Left forelimb (tissue), 1 donor: ENCODE results near the gene ASS1.

Experiments used
- DNase-seq: peaks from one replicate; pipeline ENCODE4 v3.0.0-alpha.2; 2018; ENCODE audit warnings: low spot score

The ASS1 gene

DNA sequence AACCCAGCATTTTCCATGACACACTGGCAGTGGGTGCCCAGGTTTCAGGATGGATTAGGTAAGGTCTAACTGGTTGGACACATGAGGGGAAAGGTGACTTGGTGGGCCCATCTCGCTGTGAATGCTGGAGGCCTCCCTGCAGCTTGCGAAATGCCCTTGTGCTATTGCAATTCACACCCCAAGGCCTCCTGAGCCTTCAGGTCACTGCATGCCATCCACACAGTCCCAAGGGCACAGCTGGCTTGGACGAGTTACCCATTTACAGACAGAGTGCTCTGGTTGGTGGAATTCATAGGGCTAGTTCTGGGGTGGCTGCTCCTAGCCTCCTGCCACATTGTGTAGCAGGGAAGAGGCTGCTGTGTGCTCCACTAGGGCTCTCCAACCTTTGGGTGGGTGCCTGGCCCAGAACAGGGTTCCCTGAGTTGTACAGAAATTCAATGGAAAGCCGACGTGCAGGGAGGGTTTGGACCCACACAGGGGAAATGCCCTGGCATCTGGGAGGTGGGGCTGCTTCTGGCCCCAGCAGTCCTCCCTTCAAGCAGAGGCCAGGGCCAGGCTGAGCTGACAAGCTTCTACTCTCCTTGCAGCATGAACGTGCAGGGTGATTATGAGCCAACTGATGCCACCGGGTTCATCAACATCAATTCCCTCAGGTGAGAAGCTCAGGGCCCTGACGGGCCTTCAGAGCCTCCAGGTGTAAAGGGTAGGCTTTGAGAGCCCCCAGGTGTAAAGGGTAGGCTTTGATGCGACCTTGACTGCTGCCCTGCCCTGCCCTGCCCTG is 54.3 kb downstream of the ASS1 start:
- no peak for DNase-seq

DNA sequence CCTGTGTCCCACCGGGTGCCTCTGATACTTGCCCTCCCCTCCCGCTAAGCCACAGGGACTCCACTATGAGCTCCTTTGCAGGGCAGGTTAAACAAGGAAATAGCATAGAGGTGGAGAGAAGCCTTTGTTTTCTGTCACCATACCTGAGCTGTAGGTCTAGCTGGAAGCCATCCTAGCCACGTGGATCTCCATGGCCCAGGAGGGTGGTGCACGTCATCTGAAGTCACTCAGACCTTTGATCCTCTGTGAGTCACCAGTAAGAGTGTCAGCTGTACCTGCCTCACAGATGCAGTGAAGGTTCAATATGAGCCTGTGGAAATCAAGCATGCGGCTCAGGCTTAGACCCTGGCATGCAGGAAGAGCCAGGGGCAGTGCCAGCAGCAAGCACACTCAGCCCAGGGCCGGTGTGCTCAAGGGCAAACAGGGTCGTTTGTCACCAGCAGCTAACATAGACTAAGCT is 55.1 kb downstream of the ASS1 start:
- DNase-seq: no peak

DNA sequence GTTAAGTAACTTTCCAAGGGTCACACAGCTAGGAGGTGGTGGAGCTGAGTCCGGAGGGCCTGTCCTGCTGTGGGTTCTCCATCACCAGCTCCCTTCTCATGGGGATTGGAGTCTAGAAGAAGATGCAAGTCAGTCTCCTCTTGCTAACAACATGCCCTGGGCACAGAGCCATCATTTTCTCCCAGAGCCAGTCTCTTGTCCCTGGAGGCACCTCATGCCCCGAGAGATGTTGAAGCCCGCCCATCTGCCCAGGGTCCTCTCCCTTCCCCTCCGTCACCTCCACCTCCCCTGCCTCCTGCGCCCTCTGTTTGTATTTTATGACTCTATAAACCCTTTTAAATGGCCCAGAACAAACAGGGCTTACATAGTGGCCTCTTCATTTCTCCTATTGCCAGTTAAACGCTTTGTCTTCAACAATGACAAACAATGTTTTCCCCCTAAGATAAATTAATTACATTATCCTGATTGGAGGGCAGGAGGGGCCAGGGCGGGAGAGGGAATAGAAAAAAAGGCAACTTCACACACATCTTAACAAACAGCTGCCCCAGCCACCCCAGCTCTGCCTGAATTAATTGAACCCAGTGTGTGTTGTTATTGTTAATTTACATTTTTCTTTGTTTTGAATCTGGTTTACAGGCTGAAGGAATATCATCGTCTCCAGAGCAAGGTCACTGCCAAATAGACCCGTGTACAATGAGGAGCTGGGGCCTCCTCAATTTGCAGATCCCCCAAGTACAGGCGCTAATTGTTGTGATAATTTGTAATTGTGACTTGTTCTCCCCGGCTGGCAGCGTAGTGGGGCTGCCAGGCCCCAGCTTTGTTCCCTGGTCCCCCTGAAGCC is 55.8 kb downstream of the ASS1 start:
- DNase-seq: no peak

DNA sequence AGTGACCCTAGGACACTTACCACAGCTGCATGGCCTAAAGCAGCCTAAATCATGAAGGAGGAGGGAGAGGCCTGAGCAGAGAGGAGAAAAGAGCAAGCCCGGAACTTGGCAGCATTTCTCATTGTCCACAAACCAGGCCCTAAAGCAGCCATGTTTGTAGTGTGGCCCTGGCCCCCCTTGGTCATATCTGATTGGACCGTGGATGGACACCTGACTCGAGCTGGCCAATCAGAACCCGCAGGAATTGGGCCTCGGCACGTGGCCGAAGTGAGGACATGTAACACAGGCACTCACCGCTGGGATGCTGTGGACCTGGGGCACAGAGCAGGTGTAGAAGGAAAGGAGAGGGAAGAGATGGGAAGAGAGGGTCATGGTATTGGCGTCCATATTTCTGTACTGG is 56.9 kb downstream of the ASS1 start:
- no peak for DNase-seq

DNA sequence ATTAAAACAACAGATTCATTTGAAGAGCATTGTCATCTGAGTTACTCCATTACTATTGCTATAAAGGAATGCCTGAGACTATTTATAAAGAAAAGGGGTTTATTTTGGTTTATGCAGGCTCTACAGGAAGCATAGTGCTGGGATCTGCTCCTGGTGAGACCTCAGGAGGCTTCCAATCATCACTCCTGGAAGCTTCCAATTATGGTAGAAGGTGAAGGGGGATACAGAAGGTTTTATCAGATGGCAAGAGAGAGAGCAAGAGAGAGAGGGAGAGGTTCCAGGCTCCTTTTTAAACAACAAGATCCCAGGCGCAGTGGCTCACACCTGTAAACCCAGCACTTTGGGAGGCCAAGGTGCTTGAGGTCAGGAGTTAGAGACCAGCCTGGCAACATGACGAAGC is 63.5 kb downstream of the ASS1 start:
- no peak for DNase-seq

DNA sequence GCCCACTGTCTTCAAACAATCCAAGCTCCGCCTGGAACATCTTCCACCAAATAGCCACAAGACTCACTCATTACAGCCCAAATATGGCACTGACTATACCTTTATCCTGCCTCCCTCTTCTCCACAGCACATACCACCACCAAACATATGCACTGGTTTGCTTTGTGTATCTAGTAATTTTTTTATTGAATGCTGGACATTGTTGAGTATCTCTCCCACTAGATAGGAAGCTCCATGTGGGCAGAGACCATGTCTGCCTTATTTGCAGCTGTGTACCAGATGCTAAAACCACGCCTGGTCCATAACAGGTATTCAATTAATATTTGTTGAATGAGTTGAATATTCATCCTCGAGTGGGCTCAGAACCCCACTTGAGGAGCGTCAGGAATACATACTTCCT is 67.4 kb downstream of the ASS1 start:
- no peak for DNase-seq

DNA sequence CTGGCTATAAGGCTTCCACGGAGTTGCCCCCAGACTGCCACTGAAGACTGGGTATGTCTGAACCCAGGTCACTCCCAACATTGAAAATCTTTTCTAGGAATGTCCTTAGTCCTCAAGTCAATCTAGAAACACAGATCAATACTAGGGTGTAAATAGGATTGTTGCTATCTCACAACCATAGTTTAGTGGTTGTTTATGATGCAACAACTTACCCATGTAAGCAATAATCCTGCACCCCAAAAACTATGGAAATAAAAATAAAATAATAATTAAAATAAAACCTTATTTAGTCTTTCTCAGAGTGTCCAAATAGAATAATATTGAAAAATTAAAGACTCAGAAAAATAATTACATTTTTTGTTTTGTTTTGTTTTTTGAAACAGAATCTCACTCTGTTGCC is 68.3 kb downstream of the ASS1 start:
- DNase-seq: no peak

DNA sequence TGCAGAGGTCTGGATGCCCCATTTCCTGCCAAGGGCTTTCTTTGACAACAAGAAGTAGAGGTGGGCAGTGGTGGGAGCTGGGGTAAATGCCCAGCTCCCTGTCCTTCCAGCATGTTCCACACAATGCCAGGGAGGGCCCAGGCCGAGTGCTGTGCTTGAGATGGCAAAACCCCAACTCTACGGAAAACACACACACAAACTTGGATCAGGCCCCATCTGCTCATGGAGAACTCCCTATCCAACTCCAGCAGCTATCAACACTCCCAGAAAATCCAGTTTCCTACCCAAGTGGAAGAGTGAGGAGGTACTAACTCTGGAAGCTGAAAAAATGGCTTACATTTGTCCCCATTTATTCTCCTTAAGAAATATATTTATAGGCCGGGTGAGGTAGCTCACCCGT is 73.5 kb downstream of the ASS1 start:
- DNase-seq: no peak

DNA sequence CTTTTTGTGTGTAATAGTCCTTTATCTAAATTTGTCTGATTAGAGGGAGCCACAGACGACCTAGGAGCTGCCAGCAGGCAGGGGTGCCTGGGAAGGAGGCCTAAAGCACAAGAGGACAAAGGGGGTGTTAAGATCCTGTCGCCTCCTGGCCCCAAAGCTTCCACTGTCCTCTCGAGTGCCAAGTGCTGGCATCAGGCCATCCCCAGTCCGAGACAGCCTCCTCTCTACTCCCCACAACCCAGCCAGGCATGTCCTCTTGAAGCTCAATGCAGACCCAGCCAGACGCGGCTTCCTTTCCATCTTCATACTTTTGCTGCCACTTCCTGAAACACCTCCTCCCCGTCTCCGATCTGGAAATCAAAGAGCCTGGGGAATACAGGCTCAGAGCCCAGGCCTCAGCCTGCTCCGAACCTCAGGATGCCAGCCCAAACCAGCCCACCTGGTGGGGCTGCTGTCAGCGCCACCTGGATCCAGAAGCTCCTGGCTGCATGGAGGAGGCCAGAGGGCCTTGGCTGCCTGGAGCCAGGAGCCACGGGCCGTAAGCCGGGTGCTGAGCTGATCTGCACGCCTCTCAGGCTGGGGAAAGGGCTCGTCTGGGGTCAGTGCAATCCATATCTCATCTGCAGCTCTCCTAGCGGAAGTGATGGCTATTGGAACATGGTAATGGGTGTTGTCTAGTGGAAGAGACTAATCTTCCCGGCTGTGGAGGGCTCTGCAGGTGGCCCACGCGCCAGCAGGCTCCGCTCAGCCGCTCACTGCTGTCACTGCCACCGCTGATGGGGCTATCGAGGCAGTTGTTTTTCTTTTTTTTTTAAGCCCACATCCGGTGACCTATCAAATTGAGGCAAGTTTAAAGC is 74.4 kb downstream of the ASS1 start:
- no peak for DNase-seq

DNA sequence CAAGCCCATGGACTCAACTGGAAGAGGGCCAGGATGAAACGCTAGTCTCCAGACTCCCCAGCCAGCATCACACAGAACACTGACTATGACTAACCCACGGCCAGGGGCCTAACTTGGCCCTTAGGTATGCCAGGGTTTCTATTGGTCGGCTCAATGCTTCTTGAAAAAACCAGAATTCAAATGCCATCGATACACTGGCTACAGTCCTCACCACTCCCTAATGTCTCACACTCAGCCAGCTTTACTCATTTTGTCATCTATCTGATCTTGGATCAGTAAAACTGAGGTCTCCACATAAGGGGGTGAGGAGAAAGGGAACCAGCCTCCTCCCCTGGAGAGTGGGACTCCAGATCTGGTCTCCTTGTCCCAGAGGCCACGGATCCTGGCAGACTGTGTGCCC is 75.2 kb downstream of the ASS1 start:
- no peak for DNase-seq

DNA sequence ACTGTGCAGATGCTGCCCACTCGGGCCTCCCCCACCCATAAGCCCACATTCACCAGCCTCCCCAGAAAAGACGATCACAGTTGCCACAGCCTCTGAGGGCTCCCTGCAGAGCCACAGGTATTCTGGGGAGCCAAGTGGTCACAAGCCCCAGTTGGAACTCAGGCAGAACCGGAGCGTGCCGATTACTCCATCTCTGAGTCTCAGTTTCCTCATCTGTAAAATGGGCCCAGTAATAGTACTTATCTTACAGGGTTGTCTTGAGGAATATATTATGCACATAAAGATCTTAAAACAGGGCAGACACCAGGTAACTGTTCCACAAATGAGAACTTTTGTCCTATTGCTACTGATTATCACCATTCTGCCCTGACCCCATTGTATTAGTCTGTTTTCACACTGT is 77.0 kb downstream of the ASS1 start:
- DNase-seq: no peak

DNA sequence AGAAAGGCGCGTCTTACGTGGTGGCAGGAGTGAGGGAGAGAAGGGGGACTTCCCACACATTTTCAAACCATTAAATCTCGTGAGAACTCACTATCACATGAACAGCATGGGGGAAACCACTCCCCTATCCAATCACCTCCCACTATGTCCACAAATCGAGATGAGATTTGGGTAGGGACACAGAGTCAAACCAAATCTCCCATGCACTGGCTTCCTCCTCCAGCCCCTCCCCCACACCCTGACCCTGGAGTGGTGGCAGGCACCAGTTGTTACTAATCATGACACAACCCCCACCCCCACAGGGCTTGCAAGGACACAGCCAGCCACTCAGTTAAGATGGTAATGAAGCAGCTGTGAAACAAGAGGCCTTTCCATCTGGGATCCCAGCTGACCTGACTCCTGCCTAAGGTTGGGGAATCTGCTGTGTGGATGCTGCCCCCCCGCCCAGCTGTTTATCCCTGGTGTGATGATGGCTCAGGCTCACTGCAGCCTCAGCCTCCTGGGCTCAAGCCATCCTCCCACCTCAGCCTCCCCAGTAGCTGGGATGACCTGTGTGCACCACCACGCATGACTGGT is 77.6 kb downstream of the ASS1 start:
- DNase-seq: no peak

DNA sequence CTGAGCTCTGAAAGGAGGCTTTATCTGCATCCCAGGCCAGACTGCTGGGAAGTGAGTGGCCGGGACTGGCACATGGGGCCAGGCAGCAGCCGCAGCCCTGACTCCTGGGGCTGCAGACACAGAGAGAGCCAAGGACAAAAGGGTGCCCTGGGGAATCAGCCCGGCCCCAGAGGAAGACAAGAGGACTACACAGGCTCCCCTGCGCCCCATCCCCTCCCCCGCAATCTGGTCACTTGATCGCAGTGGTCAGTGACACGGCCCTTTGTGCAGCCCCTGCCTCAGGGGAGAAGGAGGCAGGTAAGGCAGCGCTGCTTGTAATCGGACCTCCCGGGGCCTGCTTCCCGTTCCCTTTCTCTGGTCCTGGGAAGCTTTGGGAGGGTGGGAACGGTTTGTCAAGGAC is 79.2 kb downstream of the ASS1 start:
- no peak for DNase-seq

DNA sequence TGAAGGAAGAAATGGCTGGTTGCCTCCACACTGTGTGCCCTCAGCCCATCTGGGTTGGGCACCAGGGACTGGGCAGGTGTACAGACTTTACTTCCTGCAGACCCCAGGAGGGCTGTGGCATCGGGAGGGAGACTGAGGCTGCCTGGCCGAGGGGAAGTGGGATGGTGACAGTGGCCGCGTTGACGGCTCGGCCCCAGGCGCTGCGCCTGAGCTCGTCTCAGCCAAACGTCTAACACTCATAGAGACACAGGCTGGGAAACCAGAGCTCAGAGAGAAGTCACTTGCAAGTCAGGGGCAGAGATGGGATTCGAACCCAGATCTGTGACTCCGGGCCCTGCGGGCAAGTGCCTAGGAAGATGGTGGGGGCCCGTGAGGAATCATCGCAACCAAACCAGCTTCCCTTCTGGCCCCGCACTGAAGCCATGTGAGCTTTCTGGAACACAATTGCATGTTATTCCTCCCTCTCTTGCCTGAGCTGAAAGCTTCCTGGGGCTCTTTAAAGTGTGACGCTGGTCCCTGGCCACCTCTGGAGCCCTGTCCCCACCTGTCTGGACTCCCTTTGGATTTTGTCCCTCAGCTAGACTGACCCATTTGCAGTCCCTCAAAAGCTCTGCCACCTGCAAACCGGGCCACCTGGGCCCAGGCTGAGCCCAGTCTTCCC is 81.6 kb downstream of the ASS1 start:
- no peak for DNase-seq

DNA sequence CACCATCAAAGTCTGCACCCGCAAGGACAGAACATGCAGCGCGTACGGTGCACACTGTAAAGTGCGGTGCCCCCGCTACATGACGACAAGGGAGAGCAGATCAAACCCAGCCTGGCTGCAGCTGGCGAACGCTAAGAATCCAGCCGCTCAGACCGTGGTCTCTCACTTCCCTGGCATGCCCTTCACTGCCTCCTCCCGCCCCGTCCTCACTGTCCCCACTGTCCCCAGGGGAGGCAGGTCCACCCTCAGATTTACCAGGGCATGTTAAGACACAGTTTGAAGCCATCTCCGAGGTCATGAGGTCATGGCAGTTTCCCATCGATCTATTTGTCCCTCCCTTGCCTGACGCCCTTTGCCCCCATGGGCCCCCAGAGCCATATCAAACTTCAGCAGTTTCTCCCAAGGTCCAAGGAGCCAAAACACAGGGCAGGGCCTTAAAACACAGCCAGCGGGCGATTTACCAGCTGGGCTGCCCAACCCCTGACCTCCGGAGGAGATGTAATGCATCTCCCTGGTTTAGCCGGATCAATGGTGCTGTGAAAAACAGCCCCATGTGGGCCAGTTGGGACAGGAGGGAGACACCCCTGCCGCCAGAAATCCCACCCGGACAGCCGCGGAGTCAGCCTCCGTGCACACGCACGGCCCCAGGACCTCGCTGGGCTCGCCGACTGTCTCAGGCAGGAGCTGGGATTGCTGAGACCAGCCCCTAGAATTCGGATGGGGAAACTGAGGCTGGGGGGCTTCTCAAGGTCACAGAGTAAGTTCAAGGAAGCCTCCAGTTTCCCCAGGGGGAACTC is 82.3 kb downstream of the ASS1 start:
- no peak for DNase-seq

DNA sequence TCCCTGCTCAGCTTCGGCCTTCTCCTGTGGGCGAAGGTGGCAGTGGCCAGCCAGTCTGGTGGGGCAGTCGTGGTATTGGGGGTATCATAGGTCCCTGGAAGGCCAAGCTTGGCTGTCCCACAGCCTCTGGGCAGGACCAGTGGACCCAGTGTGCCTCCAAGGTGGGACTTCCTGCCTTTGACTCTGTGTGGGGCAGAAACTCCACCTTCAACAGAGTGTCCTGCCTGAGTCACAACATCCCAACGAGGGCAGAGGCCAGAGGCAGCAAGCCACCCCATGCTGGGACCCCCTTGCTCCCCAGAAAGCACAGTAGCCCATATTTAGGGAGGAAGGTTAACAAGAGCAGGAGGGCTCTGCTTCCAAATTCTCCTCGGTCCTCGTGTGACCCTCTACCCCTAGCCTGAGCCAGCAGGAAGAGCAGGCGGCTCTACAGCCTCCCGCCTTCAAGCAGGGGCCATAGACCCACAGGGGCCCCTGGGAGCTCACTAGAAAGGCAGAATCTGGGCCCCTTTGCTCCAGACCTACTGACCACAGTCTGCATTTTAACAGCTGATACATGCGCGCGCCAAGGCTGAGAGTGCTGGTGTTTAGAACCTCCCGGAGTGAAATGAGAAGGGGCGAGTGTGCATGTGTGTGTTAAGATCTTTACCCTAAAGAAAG is 83.0 kb downstream of the ASS1 start:
- no peak for DNase-seq

DNA sequence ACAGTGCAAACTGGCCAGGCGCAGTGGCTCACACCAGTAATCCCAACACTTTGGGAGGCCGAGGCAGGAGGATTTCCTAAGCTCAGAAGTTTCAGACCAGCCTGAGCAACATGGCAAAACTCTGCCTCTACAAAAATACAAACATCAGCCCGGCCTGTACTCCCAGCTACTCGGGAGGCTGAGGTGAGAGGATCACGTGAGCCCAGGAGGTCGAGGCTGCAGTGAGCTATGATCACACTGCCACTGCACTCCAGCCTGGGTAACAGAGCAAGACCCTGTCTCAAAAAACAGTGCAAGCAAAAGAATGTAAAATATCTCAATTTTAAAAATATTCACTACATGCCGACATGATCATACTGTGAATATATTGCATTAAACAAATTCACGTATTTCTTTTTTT is 83.9 kb downstream of the ASS1 start:
- DNase-seq: no peak

DNA sequence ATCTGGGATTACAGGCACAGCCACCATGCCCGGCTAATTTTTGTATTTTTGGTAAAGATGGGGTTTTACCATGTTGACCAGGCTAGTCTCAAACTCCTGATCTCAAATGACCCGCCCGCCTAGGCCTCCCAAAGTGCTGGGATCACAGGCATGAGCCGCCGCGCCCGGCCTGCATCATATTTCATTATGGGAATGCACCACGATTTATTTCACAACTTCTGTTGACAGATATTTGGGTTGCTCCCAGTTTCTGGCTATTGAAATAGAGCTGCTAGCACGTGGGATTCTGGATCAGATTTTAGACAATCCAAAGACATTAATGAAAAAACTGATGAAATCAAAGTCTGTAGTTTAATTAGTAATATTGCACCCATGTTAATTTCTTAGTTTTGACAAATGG is 86.2 kb downstream of the ASS1 start:
- DNase-seq: no peak

DNA sequence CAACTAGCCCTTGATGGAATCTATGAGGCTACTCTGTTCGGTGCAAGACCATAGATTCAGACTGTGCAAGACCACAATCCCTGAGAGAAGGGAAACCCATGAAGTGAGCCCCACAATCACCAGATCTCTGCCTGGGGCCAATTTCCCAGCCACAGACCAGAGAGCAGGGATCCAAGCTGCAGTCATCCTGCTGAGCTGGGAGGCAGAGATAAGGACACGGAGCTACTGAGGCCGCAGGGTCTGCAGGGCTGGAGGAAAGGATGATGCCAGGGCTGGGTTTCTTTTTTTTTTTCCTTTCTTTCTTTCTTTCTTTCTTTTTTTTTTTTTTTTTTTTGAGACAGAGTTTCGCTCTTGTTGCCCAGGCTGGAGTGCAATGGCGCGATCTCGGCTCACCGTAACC is 86.9 kb downstream of the ASS1 start:
- DNase-seq: no peak

DNA sequence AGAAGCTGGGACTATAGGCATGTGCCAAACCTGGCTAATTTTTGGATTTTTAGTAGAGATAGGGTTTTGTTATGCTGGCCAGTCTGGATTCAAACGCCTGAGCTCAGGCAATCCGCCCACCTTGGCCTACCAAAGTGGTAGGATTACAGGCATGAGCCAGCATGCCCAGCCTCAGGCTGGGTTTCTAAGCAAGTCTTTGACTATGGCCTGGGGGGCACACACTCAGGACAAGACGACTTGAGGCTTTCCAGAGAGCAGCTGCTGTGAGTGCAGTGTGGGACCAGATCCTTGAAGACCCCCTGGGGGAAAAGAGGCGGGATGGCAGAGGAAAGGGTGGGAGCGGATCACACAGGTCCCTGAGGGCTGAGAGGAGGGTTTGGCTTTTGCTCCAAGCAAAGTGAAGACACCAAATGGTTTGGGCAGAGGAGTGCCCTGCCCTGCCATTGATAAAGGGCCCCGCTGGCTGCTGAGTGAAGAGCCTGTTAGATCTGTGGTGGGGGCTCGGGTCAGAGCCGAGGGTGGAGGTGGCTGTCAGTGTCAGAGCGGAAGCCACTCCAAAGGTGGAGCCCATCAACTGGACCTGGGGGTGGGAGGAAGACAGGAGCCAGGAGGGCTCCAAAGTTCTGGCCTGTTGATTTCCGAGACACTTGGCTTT is 87.8 kb downstream of the ASS1 start:
- DNase-seq: no peak
